GM12878 (cell line): ENCODE results near the gene NDUFA11. TPM values are rescaled to one million over a fixed set of nuclear protein-coding genes. Genes with fewer than 3 reads are reported as not detected.

Experiments
- ATAC-seq: fragments of 200-7000 bp; cut with Tn5 transposase; 3 replicates; pipeline ENCODE4 v1.9.1; 2020; ENCODE audit warnings: mild to moderate bottlenecking, moderate library complexity
- BruUV-seq: library from RNA; stranded (reverse); fragments of 400-500 nt; replicated peaks from 2 replicates; lab custom pipeline; 2021; lab: Mats Ljungman, UMichigan
- CTCF ChIA-PET: fragments of 300-600 bp; sonication (Branson Sonifier 250); formaldehyde crosslinking; extraction: SDS; loops from one replicate; lab custom pipeline; 2021; ENCODE audit warnings: inconsistent platforms; lab: Yijun Ruan, JAX
- POLR2A ChIA-PET: fragments of 350-600 bp; formaldehyde crosslinking; extraction: SDS; loops from one replicate; lab custom pipeline; 2021; ENCODE audit warnings: inconsistent platforms; lab: Charles Lee
- RAD21 ChIA-PET: fragments of 300-600 bp; sonication (Branson Sonifier 250); formaldehyde crosslinking; loops from one replicate; lab custom pipeline; 2023; ENCODE audit warnings: antibody characterized with exemption; ENCODE audit not compliant: unreplicated experiment; lab: Charles Lee
- SMC1A ChIA-PET: fragments of 300-600 bp; sonication (Branson Sonifier 250); formaldehyde crosslinking; loops from one replicate; lab custom pipeline; 2023; ENCODE audit not compliant: unreplicated experiment, uncharacterized antibody; lab: Charles Lee
- DNase-seq: peaks from one replicate; pipeline ENCODE4 v3.0.0-alpha.2; 2011; ENCODE audit warnings: low read depth, low spot score
- FAIRE-seq: peaks from 3 replicates; lab custom pipeline; 2011; peaks lifted over from hg19 to GRCh38; lab: Jason Lieb, UNC
- H2AFZ ChIP-seq: 2 replicates; pipeline ENCODE4 v1.6.0; 2011; ENCODE audit warnings: low read depth, low read length, control low read depth; ENCODE audit not compliant: control insufficient read depth
- H3K27ac ChIP-seq: 2 replicates; pipeline ENCODE4 v1.5.1; 2011; ENCODE audit warnings: control low read depth; ENCODE audit not compliant: control insufficient read depth, insufficient read depth
- H3K27me3 ChIP-seq, 2 experiments: replicated peaks in 1 of 2; 2 replicates each; pipeline versions ENCODE4 v1.6.0 to v1.6.1; 2011; ENCODE audit warnings: low read length in 1 of 2; ENCODE audit not compliant: control insufficient read depth in 2 of 2, insufficient read depth in 2 of 2
- H3K36me3 ChIP-seq, 2 experiments: 2 replicates each; pipeline ENCODE4 v1.5.1; 2011; ENCODE audit warnings: low read length in 1 of 2; ENCODE audit not compliant: control insufficient read depth in 2 of 2, insufficient read depth in 2 of 2
- H3K4me1 ChIP-seq: 2 replicates; pipeline ENCODE4 v1.6.1; 2011; ENCODE audit warnings: mild to moderate bottlenecking, low read length, moderate library complexity, mixed read lengths; ENCODE audit not compliant: control insufficient read depth, insufficient read depth
- H3K4me2 ChIP-seq: 2 replicates; pipeline ENCODE4 v1.6.0; 2011; ENCODE audit warnings: control low read depth; ENCODE audit not compliant: control insufficient read depth, insufficient read depth
- H3K4me3 ChIP-seq: fragments of 200-600 bp; sonication (generic); 2 replicates; pipeline ENCODE4 v1.5.1; 2016
- H3K79me2 ChIP-seq: 2 replicates; pipeline ENCODE4 v1.6.0; 2011; ENCODE audit warnings: low read length; ENCODE audit not compliant: control insufficient read depth, insufficient read depth
- H3K9ac ChIP-seq: 2 replicates; pipeline ENCODE4 v1.8.0; 2011; ENCODE audit warnings: low read length, control low read depth, mixed read lengths; ENCODE audit not compliant: control insufficient read depth, insufficient read depth
- H3K9me3 ChIP-seq: replicated peaks from 3 replicates; pipeline ENCODE4 v1.5.1; 2011; ENCODE audit warnings: mild to moderate bottlenecking, low read length; ENCODE audit not compliant: control insufficient read depth, insufficient read depth
- H4K20me1 ChIP-seq: 2 replicates; pipeline ENCODE4 v1.6.0; 2011; ENCODE audit not compliant: control insufficient read depth, insufficient read depth
- whole genome bisulfite sequencing: methylation state at CpG from one replicate; pipeline ENCODE4 v1.1.6; 2016; ENCODE audit warnings: low lambda C conversion rate; ENCODE audit not compliant: insufficient replicate concordance, insufficient coverage; ENCODE audit errors: missing lambda C conversion rate; 5-methylcytosine and 5-hydroxymethylcytosine counted together
- in situ Hi-C: fragments of 300-500 bp; cut with MboI; formaldehyde crosslinking; loops from 9 replicates; pipeline ENCODE4 v1.14.3; 2018; ENCODE audit warnings: mixed read lengths
- intact Hi-C: fragments of 100-400 bp; cut with micrococcal nuclease; formaldehyde crosslinking; loops from one replicate; pipeline ENCODE4 v1.14.2; 2022; ENCODE audit not compliant: unreplicated experiment
- polyA plus RNA-seq, 11 experiments: library from polyadenylated mRNA; depleted of rRNA in 4 of 11; unstranded in 6 of 11; stranded (reverse) in 5 of 11; fragments of >200 nt; fragmentation: Nextera tagmentation in 4 of 11; fragmentation: Illumina TruSeq in 1 of 11; extraction: Ambion mirVana in 4 of 11; extraction: Trizol in 1 of 11; gene quantifications; 1 replicate in 1 of 11; 2 replicates in 10 of 11; pipeline versions ENCODE4 v1.2.1 to v1.2.3, GENCODE V29; 2011 to 2016; ENCODE audit warnings: inconsistent platforms in 2 of 11, missing spikeins in 2 of 11, low read depth in 1 of 11
- total RNA-seq, 4 experiments: library from RNA; depleted of rRNA in 3 of 4; stranded (reverse); fragments of >200 nt in 3 of 4; fragmentation: Illumina TruSeq in 1 of 4; extraction: Trizol in 1 of 4; gene quantifications; 2 replicates each; pipeline versions ENCODE4 v1.2.1 to v1.2.3, GENCODE V29; 2013 to 2021
- TF ChIP-seq, protein P1 (sequence below): IDR thresholded peaks from 2 replicates; pipeline ENCODE4 v1.6.1; 2012; ENCODE audit warnings: low read length, inconsistent platforms
- TF ChIP-seq, protein P2 (sequence below): IDR thresholded peaks from 2 replicates; pipeline ENCODE4 v1.6.1; 2011; ENCODE audit warnings: borderline replicate concordance, low read depth, mild to moderate bottlenecking, moderate library complexity, low read length; ENCODE audit not compliant: insufficient read depth, poor library complexity, severe bottlenecking

The NDUFA11 gene
- total and polyA plus RNA-seq, 10 of the 15 experiments (the other 5 are each of a cell fraction or from before 2014, with no cell fraction given) = 108 to 600 (median 289) TPM

DNA sequence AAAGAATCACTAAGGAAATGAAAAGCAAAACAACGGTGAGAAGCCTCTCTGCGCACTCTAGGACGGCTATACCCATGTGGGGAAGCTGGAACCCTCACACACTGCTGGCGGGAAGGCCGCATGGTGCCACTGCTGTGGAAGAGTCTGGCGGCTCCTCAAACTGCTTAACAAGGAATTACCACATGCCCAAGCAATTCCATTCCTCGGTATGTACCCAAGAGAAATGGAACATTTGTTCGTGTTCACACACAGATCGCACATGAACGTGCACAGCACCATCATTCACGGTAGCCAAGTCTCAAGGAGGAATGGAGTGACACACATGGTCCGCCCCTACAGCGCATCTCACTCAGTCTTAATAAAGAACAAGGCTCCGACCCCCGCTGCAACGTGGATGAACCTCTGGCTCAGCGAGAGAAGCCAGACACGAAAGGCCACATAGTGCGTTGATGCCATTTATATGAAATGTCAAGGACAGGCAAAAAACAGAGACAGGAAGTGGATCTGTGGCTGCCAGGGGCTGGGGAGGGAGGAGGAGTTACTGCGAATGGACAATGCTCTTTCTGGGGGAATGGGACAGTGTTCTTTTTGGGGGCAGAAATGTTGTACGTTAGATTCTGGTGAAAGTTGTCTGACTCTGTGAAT lies 18.0 kb upstream of the NDUFA11 start:
- no peaks in the 10 kb centered on the region for H3K79me2 ChIP-seq
- ChIA-PET SMC1A (interaction anchor here (0.6 kb wide), 1 partner anchor 377 kb away, joined by 3 read pairs; no protein-coding TSS in a partner anchor), CTCF (no interaction called here), RAD21 (no interaction called here), POLR2A (no interaction called here)
- 98% methylated on average over 21 of the region's 21 CpGs for WGBS
- no peak overlapping the region for H3K9ac ChIP-seq
- peaks cover 19 to 56% of the 10 kb centered on the region in 2 experiments for H3K36me3 ChIP-seq
- no peak overlapping the region for H2AFZ ChIP-seq
- no peak for FAIRE-seq
- H3K27ac ChIP-seq = no peak overlapping the region
- H3K9me3 ChIP-seq = no peaks in the 10 kb centered on the region
- no peaks in the 10 kb centered on the region for H3K27me3 ChIP-seq
- in situ Hi-C loops (no loop called here), intact Hi-C loops (no loop called here)
- no peak for DNase-seq
- BruUV-seq = no TSS peak
- H3K4me3 ChIP-seq = no peak overlapping the region
- TF ChIP-seq, protein P1, sequence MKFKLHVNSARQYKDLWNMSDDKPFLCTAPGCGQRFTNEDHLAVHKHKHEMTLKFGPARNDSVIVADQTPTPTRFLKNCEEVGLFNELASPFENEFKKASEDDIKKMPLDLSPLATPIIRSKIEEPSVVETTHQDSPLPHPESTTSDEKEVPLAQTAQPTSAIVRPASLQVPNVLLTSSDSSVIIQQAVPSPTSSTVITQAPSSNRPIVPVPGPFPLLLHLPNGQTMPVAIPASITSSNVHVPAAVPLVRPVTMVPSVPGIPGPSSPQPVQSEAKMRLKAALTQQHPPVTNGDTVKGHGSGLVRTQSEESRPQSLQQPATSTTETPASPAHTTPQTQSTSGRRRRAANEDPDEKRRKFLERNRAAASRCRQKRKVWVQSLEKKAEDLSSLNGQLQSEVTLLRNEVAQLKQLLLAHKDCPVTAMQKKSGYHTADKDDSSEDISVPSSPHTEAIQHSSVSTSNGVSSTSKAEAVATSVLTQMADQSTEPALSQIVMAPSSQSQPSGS = no peak
- TF ChIP-seq, protein P2, sequence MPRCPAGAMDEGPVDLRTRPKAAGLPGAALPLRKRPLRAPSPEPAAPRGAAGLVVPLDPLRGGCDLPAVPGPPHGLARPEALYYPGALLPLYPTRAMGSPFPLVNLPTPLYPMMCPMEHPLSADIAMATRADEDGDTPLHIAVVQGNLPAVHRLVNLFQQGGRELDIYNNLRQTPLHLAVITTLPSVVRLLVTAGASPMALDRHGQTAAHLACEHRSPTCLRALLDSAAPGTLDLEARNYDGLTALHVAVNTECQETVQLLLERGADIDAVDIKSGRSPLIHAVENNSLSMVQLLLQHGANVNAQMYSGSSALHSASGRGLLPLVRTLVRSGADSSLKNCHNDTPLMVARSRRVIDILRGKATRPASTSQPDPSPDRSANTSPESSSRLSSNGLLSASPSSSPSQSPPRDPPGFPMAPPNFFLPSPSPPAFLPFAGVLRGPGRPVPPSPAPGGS = peak; percentile 35
- no peaks in the 10 kb centered on the region for H3K4me1 ChIP-seq
- no peak for ATAC-seq
- H3K4me2 ChIP-seq = no peak overlapping the region
- H4K20me1 ChIP-seq = no peaks in the 10 kb centered on the region
